SK-N-SH (cell line): ENCODE measurements around the gene ITGB6. TPM values are rescaled to one million over a fixed set of nuclear protein-coding genes. Genes with fewer than 3 reads are reported as not detected.

Experiments
- CTCF ChIA-PET: fragments of 300-600, 350-600 bp; formaldehyde crosslinking; extraction: SDS; loops from one replicate; lab custom pipeline; 2021; lab: Yijun Ruan, JAX
- POLR2A ChIA-PET: fragments of 350-600 bp; sonication (Branson Sonifier 250); formaldehyde crosslinking; extraction: SDS; loops from one replicate; lab custom pipeline; 2020; ENCODE audit warnings: antibody characterized with exemption, inconsistent platforms; lab: Yijun Ruan, JAX
- DNase-seq: peaks from one replicate; pipeline ENCODE4 v3.0.0; 2012
- H2AFZ ChIP-seq: fragments of 200-600 bp; sonication (generic); 2 replicates; pipeline ENCODE4 v1.8.1; 2016; ENCODE audit warnings: antibody characterized with exemption, mild to moderate bottlenecking, low read depth
- H3F3A ChIP-seq: fragments of 200-600 bp; sonication (generic); replicated peaks from 2 replicates; pipeline ENCODE3; 2016; ENCODE audit warnings: antibody characterized with exemption, mild to moderate bottlenecking; ENCODE audit not compliant: insufficient read depth
- H3K27ac ChIP-seq, 2 experiments: fragments of 200-500 bp in 1 of 2; fragments of 200-600 bp in 1 of 2; sonication (Bioruptor generic) in 1 of 2; sonication (generic), shearing (Covaris generic) in 1 of 2; 2 replicates each; pipeline versions ENCODE4 v1.5.1 to v1.6.1; 2014 to 2016; ENCODE audit warnings: low read depth in 2 of 2, inconsistent platforms in 1 of 2, low read length in 1 of 2, mild to moderate bottlenecking in 1 of 2, mixed read lengths in 1 of 2
- H3K27me3 ChIP-seq: fragments of 200-600 bp; sonication (generic), shearing (Covaris generic); 2 replicates; pipeline ENCODE4 v1.6.1; 2016; ENCODE audit warnings: mixed run types; ENCODE audit not compliant: insufficient read depth
- H3K36me3 ChIP-seq, 2 experiments: fragments of 200-500 bp in 1 of 2; fragments of 200-600 bp in 1 of 2; sonication (Bioruptor generic) in 1 of 2; sonication (generic) in 1 of 2; replicated peaks in 1 of 2; 2 replicates each; pipeline versions ENCODE3 to v1.5.1; 2014 to 2016; ENCODE audit warnings: low read length in 1 of 2, mild to moderate bottlenecking in 1 of 2; ENCODE audit not compliant: insufficient read depth in 2 of 2, control insufficient read depth in 1 of 2
- H3K4me1 ChIP-seq, 2 experiments: fragments of 200-500 bp in 1 of 2; fragments of 200-600 bp in 1 of 2; sonication (Bioruptor generic) in 1 of 2; sonication (generic), shearing (Covaris generic) in 1 of 2; 2 replicates each; pipeline versions ENCODE4 v1.5.1 to v1.6.1; 2014 to 2016; ENCODE audit warnings: low read depth in 1 of 2, low read length in 1 of 2, mixed run types in 1 of 2; ENCODE audit not compliant: insufficient read depth in 2 of 2, control insufficient read depth in 1 of 2
- H3K4me2 ChIP-seq: fragments of 200-600 bp; sonication (generic), shearing (Covaris generic); 2 replicates; pipeline ENCODE4 v1.6.1; 2017; ENCODE audit warnings: mixed run types
- H3K4me3 ChIP-seq, 2 experiments: fragments of 200-500 bp in 1 of 2; fragments of 200-600 bp in 1 of 2; sonication (Bioruptor generic) in 1 of 2; sonication (generic), shearing (Covaris generic) in 1 of 2; 2 replicates each; pipeline versions ENCODE4 v1.5.1 to v1.8.1; 2014 to 2016; ENCODE audit warnings: low read depth in 2 of 2, inconsistent platforms in 1 of 2, low read length in 1 of 2, mild to moderate bottlenecking in 1 of 2, mixed read lengths in 1 of 2, moderate library complexity in 1 of 2
- H3K79me2 ChIP-seq: fragments of 200-600 bp; sonication (generic); 2 replicates; pipeline ENCODE4 v1.8.1; 2017; ENCODE audit warnings: mild to moderate bottlenecking; ENCODE audit not compliant: insufficient read depth
- H3K9ac ChIP-seq: fragments of 200-600 bp; sonication (generic); 2 replicates; pipeline ENCODE4 v1.6.1; 2017; ENCODE audit warnings: mixed run types
- H3K9me2 ChIP-seq: fragments of 200-600 bp; sonication (generic); 2 replicates; pipeline ENCODE4 v1.6.1; 2017; ENCODE audit warnings: mixed run types
- H3K9me3 ChIP-seq: fragments of 200-600 bp; sonication (generic); 2 replicates; pipeline ENCODE4 v1.6.1; 2017; ENCODE audit warnings: mixed run types, mild to moderate bottlenecking, moderate library complexity
- H4K20me1 ChIP-seq: fragments of 200-600 bp; sonication (generic); 2 replicates; pipeline ENCODE4 v1.6.1; 2017; ENCODE audit warnings: mild to moderate bottlenecking, mixed run types; ENCODE audit not compliant: insufficient read depth
- CHD2 ChIP-seq: fragments of 150-350 bp; IDR thresholded peaks from 2 replicates; pipeline ENCODE4 v1.6.1; 2018; ENCODE audit warnings: low read length; ENCODE audit not compliant: partially characterized antibody
- EP300 ChIP-seq, 2 experiments: IDR thresholded peaks; 2 replicates each; pipeline versions ENCODE4 v1.4.0 to v1.6.1; 2012; ENCODE audit warnings: borderline replicate concordance in 1 of 2, low read depth in 1 of 2, low read length in 1 of 2
- EZH2phosphoT487 ChIP-seq: fragments of 200-600 bp; sonication (generic); IDR thresholded peaks from 2 replicates; pipeline ENCODE4 v1.6.1; 2017; ENCODE audit warnings: low read depth, mixed run types, mild to moderate bottlenecking, antibody characterized with exemption, moderate library complexity, borderline replicate concordance
- FOSL2 ChIP-seq: IDR thresholded peaks from 2 replicates; pipeline ENCODE4 v1.4.0; 2012; ENCODE audit warnings: low read depth, mild to moderate bottlenecking, moderate library complexity, borderline replicate concordance
- FOXJ3 ChIP-seq: sonication (generic); formaldehyde crosslinking; IDR thresholded peaks from 2 replicates; pipeline ENCODE4 v1.5.1; 2020; ENCODE audit warnings: mild to moderate bottlenecking, missing genetic modification reagents
- FOXM1 ChIP-seq: IDR thresholded peaks from 2 replicates; pipeline ENCODE4 v1.4.0; 2012; ENCODE audit warnings: low read depth, mild to moderate bottlenecking
- GATA2 ChIP-seq: sonication (generic); formaldehyde crosslinking; IDR thresholded peaks from 2 replicates; pipeline ENCODE4 v1.5.0; 2020; ENCODE audit warnings: mild to moderate bottlenecking, missing genetic modification reagents
- NFIC ChIP-seq: IDR thresholded peaks from 2 replicates; pipeline ENCODE4 v1.4.0; 2012; ENCODE audit warnings: borderline replicate concordance
- NRF1 ChIP-seq: IDR thresholded peaks from 2 replicates; pipeline ENCODE4 v1.6.1; 2012; ENCODE audit warnings: low read depth, mild to moderate bottlenecking, low read length
- POLR2AphosphoS5 ChIP-seq: IDR thresholded peaks from 2 replicates; pipeline ENCODE4 v1.6.1; 2012; ENCODE audit warnings: low read depth, low read length
- RAD21 ChIP-seq: IDR thresholded peaks from 2 replicates; pipeline ENCODE4 v1.6.1; 2012; ENCODE audit warnings: mild to moderate bottlenecking, low read length
- RFX5 ChIP-seq: IDR thresholded peaks from 2 replicates; pipeline ENCODE4 v1.6.1; 2012; ENCODE audit warnings: mild to moderate bottlenecking, improper control_type of control experiment, low read length
- RXRA ChIP-seq: IDR thresholded peaks from 2 replicates; pipeline ENCODE4 v1.4.0; 2012; ENCODE audit warnings: low read depth, mild to moderate bottlenecking, borderline replicate concordance
- SIN3A ChIP-seq: IDR thresholded peaks from 2 replicates; pipeline ENCODE4 v1.6.1; 2012; ENCODE audit warnings: low read depth, mild to moderate bottlenecking, low read length, moderate library complexity, borderline replicate concordance
- SMC3 ChIP-seq: IDR thresholded peaks from 2 replicates; pipeline ENCODE4 v1.6.1; 2012; ENCODE audit warnings: low read depth, low read length, improper control_type of control experiment
- TAF1 ChIP-seq: IDR thresholded peaks from 2 replicates; pipeline ENCODE4 v1.6.1; 2012; ENCODE audit warnings: low read depth, mild to moderate bottlenecking, low read length, moderate library complexity, borderline replicate concordance
- YY1 ChIP-seq: IDR thresholded peaks from 2 replicates; pipeline ENCODE4 v1.4.0; 2012; ENCODE audit warnings: low read depth, mild to moderate bottlenecking
- WGBS: methylation state at CpG from one replicate; pipeline ENCODE4 v1.1.6; 2017; ENCODE audit warnings: low lambda C conversion rate; 5-methylcytosine and 5-hydroxymethylcytosine counted together
- polyA plus RNA-seq, 3 experiments: library from polyadenylated mRNA; depleted of rRNA; stranded (reverse); fragments of >200 nt; gene quantifications; 2 replicates each; pipeline ENCODE4 v1.2.3, GENCODE V29; 2012
- TF ChIP-seq, protein P1 (sequence below): IDR thresholded peaks from 2 replicates; pipeline ENCODE4 v1.4.0; 2012; ENCODE audit warnings: low read depth, borderline replicate concordance
- TF ChIP-seq, protein P2 (sequence below): fragments of 200-600 bp; sonication (generic); IDR thresholded peaks from 2 replicates; pipeline ENCODE4 v1.6.1; 2017; ENCODE audit warnings: antibody characterized with exemption, mild to moderate bottlenecking, moderate library complexity
- TF ChIP-seq, protein P3 (sequence below): IDR thresholded peaks from 2 replicates; pipeline ENCODE4 v1.4.0; 2012; ENCODE audit warnings: low read depth

ITGB6 gene
- polyA plus RNA-seq, 1 of the 3 experiments (the other 2 are of a cell fraction) = 0.10 TPM

DNA sequence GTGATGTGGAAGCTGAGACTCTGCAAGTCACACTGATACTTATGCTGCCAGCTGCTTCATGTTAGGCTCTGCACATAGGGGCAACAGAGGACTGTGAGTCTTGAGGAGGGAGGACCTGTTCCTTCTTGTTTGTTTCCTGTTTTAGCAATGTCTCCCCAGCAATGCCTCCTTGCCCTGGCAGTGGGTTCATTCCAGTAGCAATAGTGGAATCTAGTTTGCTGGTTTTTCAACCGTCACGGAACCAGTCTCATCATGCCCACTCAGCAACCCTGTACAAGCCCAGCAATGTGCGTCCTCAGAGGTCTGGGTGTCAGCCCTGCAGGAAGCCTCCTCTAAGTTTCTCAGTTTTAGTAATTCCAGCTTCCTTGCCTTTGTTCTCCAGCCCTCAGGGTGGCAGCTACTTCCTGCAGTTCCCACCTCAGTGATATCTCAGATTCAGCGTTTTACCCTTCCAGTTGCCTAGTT is 20.5 kb upstream of the ITGB6 start:
- H3K79me2 ChIP-seq = no peaks in the 10 kb centered on the region
- no peak overlapping the region for H2AFZ ChIP-seq
- ChIA-PET POLR2A (interaction anchor here (0.6 kb wide), 1 partner anchor 167 kb away, joined by 6 read pairs; no protein-coding TSS in a partner anchor), CTCF (interaction anchor here (1.0 kb wide), 1 partner anchor 111 kb away, joined by 6 read pairs; no protein-coding TSS in a partner anchor)
- peak overlapping the region in 1 of 2 experiments; percentile 98; a peak in 1 of 4 replicates for H3K27ac ChIP-seq
- no peak overlapping the region for H3K4me2 ChIP-seq
- H3F3A ChIP-seq = peaks cover 21% of the 10 kb centered on the region
- H3K27me3 ChIP-seq = no peaks in the 10 kb centered on the region
- 66% methylated on average over 4 of the region's 4 CpGs for WGBS
- no peak for DNase-seq
- TF ChIP-seq FOSL2 (no peak), RAD21 (no peak), CHD2 (no peak), GATA2 (CRISPR knock-in tag) (no peak), FOXM1 (no peak), SIN3A (no peak), RXRA (no peak), SMC3 (no peak), YY1 (no peak), NRF1 (no peak), EP300 (IDR thresholded peaks at IDR 0.05; ENCODE audit: borderline replicate concordance in 1 of 2, low read depth in 1 of 2, low read length in 1 of 2) (no peak), POLR2AphosphoS5 (no peak), TAF1 (no peak), NFIC (no peak), EZH2phosphoT487 (no peak), FOXJ3 (CRISPR knock-in tag) (no peak), RFX5 (no peak)
- TF ChIP-seq, protein P1, sequence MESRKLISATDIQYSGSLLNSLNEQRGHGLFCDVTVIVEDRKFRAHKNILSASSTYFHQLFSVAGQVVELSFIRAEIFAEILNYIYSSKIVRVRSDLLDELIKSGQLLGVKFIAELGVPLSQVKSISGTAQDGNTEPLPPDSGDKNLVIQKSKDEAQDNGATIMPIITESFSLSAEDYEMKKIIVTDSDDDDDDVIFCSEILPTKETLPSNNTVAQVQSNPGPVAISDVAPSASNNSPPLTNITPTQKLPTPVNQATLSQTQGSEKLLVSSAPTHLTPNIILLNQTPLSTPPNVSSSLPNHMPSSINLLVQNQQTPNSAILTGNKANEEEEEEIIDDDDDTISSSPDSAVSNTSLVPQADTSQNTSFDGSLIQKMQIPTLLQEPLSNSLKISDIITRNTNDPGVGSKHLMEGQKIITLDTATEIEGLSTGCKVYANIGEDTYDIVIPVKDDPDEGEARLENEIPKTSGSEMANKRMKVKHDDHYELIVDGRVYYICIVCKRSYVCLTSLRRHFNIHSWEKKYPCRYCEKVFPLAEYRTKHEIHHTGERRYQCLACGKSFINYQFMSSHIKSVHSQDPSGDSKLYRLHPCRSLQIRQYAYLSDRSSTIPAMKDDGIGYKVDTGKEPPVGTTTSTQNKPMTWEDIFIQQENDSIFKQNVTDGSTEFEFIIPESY = no peak
- TF ChIP-seq, protein P2, sequence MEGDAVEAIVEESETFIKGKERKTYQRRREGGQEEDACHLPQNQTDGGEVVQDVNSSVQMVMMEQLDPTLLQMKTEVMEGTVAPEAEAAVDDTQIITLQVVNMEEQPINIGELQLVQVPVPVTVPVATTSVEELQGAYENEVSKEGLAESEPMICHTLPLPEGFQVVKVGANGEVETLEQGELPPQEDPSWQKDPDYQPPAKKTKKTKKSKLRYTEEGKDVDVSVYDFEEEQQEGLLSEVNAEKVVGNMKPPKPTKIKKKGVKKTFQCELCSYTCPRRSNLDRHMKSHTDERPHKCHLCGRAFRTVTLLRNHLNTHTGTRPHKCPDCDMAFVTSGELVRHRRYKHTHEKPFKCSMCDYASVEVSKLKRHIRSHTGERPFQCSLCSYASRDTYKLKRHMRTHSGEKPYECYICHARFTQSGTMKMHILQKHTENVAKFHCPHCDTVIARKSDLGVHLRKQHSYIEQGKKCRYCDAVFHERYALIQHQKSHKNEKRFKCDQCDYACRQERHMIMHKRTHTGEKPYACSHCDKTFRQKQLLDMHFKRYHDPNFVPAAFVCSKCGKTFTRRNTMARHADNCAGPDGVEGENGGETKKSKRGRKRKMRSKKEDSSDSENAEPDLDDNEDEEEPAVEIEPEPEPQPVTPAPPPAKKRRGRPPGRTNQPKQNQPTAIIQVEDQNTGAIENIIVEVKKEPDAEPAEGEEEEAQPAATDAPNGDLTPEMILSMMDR = no peak
- TF ChIP-seq, protein P3, sequence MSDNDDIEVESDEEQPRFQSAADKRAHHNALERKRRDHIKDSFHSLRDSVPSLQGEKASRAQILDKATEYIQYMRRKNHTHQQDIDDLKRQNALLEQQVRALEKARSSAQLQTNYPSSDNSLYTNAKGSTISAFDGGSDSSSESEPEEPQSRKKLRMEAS = no peak
- no peaks in the 10 kb centered on the region for H4K20me1 ChIP-seq
- H3K4me1 ChIP-seq = peaks cover 20 to 50% of the 10 kb centered on the region in 2 experiments
- H3K36me3 ChIP-seq = no peaks in the 10 kb centered on the region
- H3K4me3 ChIP-seq = no peak overlapping the region
- H3K9ac ChIP-seq = no peak overlapping the region
- no peaks in the 10 kb centered on the region for H3K9me2 ChIP-seq
- no peaks in the 10 kb centered on the region for H3K9me3 ChIP-seq
